Fibroblast of mammary gland (primary cell): Measurements from ENCODE around the gene CAVIN1.
A peak's percentile ranks its signal among the peaks of the same experiment; 100 is the strongest.

Experiments
- DNase-seq: peaks from one replicate; pipeline ENCODE4 v3.0.0-alpha.2; 2010; ENCODE audit warnings: low read depth
- H3K4me3 ChIP-seq: 2 replicates; pipeline ENCODE4 v1.5.1; 2011; ENCODE audit warnings: low read depth, mild to moderate bottlenecking, low read length, moderate library complexity; ENCODE audit not compliant: control insufficient read depth
- TF ChIP-seq, protein P1 (sequence below): conservative IDR thresholded peaks from 2 replicates; pipeline ENCODE4 v1.5.1; 2011; ENCODE audit warnings: low read depth, low read length, inconsistent platforms; ENCODE audit not compliant: control insufficient read depth, insufficient read depth

CAVIN1 gene

GRCh38 chr17:42442196-42442565, 19.1 kb upstream of the CAVIN1 start:
- TF ChIP-seq, protein P1, sequence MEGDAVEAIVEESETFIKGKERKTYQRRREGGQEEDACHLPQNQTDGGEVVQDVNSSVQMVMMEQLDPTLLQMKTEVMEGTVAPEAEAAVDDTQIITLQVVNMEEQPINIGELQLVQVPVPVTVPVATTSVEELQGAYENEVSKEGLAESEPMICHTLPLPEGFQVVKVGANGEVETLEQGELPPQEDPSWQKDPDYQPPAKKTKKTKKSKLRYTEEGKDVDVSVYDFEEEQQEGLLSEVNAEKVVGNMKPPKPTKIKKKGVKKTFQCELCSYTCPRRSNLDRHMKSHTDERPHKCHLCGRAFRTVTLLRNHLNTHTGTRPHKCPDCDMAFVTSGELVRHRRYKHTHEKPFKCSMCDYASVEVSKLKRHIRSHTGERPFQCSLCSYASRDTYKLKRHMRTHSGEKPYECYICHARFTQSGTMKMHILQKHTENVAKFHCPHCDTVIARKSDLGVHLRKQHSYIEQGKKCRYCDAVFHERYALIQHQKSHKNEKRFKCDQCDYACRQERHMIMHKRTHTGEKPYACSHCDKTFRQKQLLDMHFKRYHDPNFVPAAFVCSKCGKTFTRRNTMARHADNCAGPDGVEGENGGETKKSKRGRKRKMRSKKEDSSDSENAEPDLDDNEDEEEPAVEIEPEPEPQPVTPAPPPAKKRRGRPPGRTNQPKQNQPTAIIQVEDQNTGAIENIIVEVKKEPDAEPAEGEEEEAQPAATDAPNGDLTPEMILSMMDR: no peak
- no peak overlapping the region for H3K4me3 ChIP-seq
- DNase-seq: no peak

DNA sequence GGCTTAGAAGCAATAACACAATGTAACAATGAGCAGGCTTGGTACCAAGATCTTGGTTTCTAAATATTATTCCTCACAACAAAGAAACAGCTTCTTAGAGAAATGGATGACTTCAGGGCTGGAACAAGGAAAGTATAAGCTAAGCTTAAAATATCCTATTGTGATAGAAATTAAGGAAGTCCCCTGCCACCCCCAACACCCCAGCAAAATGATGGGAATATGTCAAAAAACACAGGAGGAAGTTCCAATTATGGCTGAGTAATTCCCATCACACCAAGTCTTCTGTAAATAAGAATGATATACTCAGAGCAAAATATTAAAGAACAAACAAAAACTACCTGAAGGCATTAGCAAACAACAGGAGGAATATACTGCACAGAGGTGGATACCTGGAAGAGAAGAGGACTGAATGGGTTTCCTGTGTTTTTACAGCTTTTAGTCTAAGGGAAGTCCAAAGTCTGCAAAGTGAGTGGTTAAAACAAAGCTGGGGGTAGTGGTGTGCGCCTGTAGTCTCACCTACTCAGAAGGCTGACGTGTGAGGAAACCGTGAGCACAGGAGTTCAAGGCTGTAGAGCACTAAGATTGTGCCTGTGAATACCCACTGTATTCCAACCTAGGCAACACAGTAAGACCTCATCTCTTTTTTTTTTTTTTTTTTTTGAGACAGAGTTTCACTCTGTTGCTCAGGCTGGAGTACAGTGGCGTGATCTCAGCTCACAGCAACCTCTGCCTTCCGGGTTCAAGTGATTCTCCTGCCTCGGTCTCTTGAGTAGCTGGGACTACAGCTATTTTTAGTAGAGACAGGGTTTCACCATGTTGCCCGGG, 18.5 kb upstream of the CAVIN1 start:
- TF ChIP-seq, protein P1: no peak
- no peak for DNase-seq
- no peak overlapping the region for H3K4me3 ChIP-seq

DNA sequence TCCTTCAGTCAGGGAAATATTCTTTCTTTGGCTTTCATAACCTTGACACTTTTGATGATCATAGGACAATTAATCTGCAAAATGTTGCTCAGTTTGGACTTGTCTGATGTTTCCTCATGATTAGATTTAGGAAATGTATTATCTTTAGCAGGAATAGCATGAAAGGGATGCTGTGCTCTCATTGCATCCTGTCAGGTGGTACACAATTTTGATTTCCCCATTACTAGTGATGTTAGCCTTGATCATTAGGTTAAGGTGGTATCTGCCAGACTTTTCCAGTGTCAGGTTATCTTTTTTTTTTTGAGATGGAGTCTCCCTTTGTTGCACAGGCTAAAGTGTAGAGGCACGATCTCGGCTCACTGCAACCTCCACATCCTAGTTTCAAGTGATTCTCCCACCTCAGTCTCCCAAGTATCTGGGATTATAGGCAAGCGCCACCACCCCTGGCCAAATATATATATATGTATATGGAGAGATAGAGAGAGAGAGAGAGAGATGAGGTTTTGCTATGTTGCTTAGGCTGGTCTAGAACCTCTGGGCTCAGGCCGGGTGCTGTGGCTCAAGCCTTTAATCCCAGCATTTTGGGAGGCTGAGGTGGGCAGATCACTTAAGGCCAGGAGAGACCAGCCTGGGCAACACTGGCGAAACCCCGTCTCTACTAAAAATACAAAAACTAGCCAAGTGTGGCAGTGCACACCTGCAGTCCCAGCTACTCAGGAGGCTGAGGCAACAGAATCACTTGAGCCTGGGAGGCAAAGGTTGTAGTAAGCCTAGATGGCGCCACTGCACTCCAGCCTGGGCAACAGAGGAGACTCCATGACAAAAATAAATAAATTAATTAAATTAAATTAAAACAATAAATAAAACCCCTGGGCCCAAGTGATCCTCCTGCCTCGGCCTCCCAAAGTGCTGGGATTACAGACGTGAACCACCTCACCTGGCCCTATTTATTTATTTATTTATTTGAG, 15.8 kb upstream of the CAVIN1 start:
- peak; percentile 53 for DNase-seq
- TF ChIP-seq, protein P1: peak; percentile 52
- no peak overlapping the region for H3K4me3 ChIP-seq

DNA sequence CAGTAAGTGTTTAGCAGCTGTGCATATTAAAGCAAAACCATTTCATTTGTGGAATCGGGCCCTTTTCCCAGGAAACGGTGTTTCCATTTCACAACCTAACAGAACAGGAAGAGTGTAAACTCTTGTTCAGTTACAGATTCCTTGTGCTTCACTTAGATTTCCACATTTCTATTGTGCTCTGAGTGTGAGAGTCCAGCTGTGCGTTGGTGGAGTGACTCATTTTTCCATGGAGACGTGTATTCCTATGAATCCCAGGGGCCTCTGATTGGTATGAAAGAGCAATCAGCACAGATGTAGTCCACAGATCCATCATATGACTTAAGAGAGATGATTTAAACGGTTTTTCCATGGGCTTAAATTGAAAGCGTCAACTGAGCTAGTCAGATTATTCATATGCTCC, 13.3 kb upstream of the CAVIN1 start:
- no peak overlapping the region for H3K4me3 ChIP-seq
- peak; percentile 100 for DNase-seq
- TF ChIP-seq, protein P1: no peak

DNA sequence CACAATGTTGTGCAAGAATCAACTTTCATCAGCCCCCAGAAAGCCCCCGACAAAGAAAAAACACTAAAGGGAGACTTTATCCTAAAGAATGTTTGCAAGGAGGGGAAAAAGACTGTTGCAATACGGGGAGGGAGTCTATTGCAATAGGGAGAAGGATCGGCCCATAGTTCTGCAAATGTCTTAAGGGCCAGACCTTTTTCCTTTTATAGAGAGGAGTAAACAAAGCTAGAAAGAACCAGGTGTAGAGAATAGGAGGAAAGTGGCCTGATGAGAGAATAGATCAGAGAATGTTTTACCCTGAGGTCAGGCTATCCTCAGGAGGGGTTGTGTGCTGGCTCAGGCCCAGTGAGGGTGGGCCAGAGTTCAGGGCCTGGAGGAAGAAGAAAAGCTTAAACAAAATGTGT, 8.7 kb upstream of the CAVIN1 start:
- TF ChIP-seq, protein P1: no peak
- no peak overlapping the region for H3K4me3 ChIP-seq
- DNase-seq: peak; percentile 52

- TF ChIP-seq, protein P1: no peak
- H3K4me3 ChIP-seq: no peak overlapping the region
- DNase-seq: no peak
Measured at GRCh38 chr17:42429726-42430447, 6.8 kb upstream of the CAVIN1 start.
